ENCODE results near the gene ZNF365.

Gene ZNF365

GRCh38 chr10:62413048-62413447, 38.9 kb downstream of the ZNF365 start:
- no peaks in the 10 kb centered on the region for H3K9me3 ChIP-seq
- H3K36me3 ChIP-seq, result no peaks in the 10 kb centered on the region
- no peaks in the 10 kb centered on the region for H3K4me1 ChIP-seq
- H3K27ac ChIP-seq, result no peak overlapping the region
- TF ChIP-seq CTCF (IDR thresholded peaks at IDR 0.05), result no peak
- no peaks in the 10 kb centered on the region for H3K27me3 ChIP-seq
- no peak overlapping the region for H3K4me3 ChIP-seq
- intact Hi-C loops (cut with DNase I; ENCODE audit: low total_unique reads), result no loop called here
- no peak for DNase-seq

- Histone ChIP-seq H3K4me3 (no peak overlapping the region), H3K27ac (no peak overlapping the region), H3K27me3 (no peaks in the 10 kb centered on the region), H3K36me3 (no peaks in the 10 kb centered on the region), H3K9me3 (no peaks in the 10 kb centered on the region), H3K4me1 (no peaks in the 10 kb centered on the region)
- intact Hi-C loops (cut with DNase I; ENCODE audit: low total_unique reads), result no loop called here
- DNase-seq, result no peak
- no peak for TF ChIP-seq CTCF (IDR thresholded peaks at IDR 0.05)
Observed at GRCh38 chr10:62413652-62414051, 39.5 kb downstream of the ZNF365 start.

GRCh38 chr10:62414359-62414758, 40.2 kb downstream of the ZNF365 start:
- intact Hi-C loops (cut with DNase I; ENCODE audit: low total_unique reads), result no loop called here
- no peak for DNase-seq
- Histone ChIP-seq H3K4me3 (no peak overlapping the region), H3K9me3 (no peaks in the 10 kb centered on the region), H3K4me1 (no peaks in the 10 kb centered on the region), H3K27ac (no peak overlapping the region), H3K36me3 (no peaks in the 10 kb centered on the region), H3K27me3 (no peaks in the 10 kb centered on the region)
- no peak for TF ChIP-seq CTCF (IDR thresholded peaks at IDR 0.05)

- TF ChIP-seq CTCF (IDR thresholded peaks at IDR 0.05), result no peak
- no peak overlapping the region for H3K27ac ChIP-seq
- H3K36me3 ChIP-seq, result no peaks in the 10 kb centered on the region
- H3K27me3 ChIP-seq, result no peaks in the 10 kb centered on the region
- H3K4me3 ChIP-seq, result no peak overlapping the region
- H3K4me1 ChIP-seq, result no peaks in the 10 kb centered on the region
- H3K9me3 ChIP-seq, result no peaks in the 10 kb centered on the region
- intact Hi-C loops (cut with DNase I; ENCODE audit: low total_unique reads), result no loop called here
- DNase-seq, result no peak
Observed at GRCh38 chr10:62422068-62422590, 48.0 kb downstream of the ZNF365 start.

- H3K9me3 ChIP-seq, result no peaks in the 10 kb centered on the region
- intact Hi-C loops (cut with DNase I; ENCODE audit: low total_unique reads), result no loop called here
- no peaks in the 10 kb centered on the region for H3K27me3 ChIP-seq
- no peak overlapping the region for H3K4me3 ChIP-seq
- H3K27ac ChIP-seq, result no peak overlapping the region
- no peaks in the 10 kb centered on the region for H3K36me3 ChIP-seq
- no peaks in the 10 kb centered on the region for H3K4me1 ChIP-seq
- DNase-seq, result no peak
- no peak for TF ChIP-seq CTCF (IDR thresholded peaks at IDR 0.05)
Observed at GRCh38 chr10:62424026-62424425, 49.9 kb downstream of the ZNF365 start.

GRCh38 chr10:62426086-62426485, 51.9 kb downstream of the ZNF365 start:
- H3K36me3 ChIP-seq, result no peaks in the 10 kb centered on the region
- no peak overlapping the region for H3K4me3 ChIP-seq
- H3K27me3 ChIP-seq, result no peaks in the 10 kb centered on the region
- H3K27ac ChIP-seq, result no peak overlapping the region
- peaks cover 0 to 6% (median 3%) of the 10 kb centered on the region in 4 donors for H3K4me1 ChIP-seq
- intact Hi-C loops (cut with DNase I; ENCODE audit: low total_unique reads), result no loop called here
- no peak for TF ChIP-seq CTCF (IDR thresholded peaks at IDR 0.05)
- DNase-seq, result no peak
- H3K9me3 ChIP-seq, result no peaks in the 10 kb centered on the region

Data from tibial artery (tissue), 4 donors.